GM21390 (cell line): ENCODE results near the gene PFDN6.

Experiments
- ATAC-seq: cut with Tn5 transposase; IDR thresholded peaks from one replicate; pipeline ENCODE4 v1.9.1; 2021; ENCODE audit not compliant: unreplicated experiment

The PFDN6 gene

GRCh38 chr6:33315793-33316602 is 26.6 kb downstream of the PFDN6 start:
- ATAC-seq = no peak

GRCh38 chr6:33316603-33317418 is 27.4 kb downstream of the PFDN6 start:
- no peak for ATAC-seq

GRCh38 chr6:33317419-33317668 is 27.9 kb downstream of the PFDN6 start:
- no peak for ATAC-seq

GRCh38 chr6:33317669-33318425 is 28.4 kb downstream of the PFDN6 start, which contains the start of gene ZBTB22:
TSS of gene ZBTB22 (minus strand) at chr6:33317744. CDS start at chr6:33316916, 828 bp downstream.
- ATAC-seq = peak; percentile 37

- ATAC-seq = no peak
Measured at GRCh38 chr6:33318426-33319073, 29.1 kb downstream of the PFDN6 start.

GRCh38 chr6:33319939-33320314 is 30.5 kb downstream of the PFDN6 start:
- no peak for ATAC-seq

DNA sequence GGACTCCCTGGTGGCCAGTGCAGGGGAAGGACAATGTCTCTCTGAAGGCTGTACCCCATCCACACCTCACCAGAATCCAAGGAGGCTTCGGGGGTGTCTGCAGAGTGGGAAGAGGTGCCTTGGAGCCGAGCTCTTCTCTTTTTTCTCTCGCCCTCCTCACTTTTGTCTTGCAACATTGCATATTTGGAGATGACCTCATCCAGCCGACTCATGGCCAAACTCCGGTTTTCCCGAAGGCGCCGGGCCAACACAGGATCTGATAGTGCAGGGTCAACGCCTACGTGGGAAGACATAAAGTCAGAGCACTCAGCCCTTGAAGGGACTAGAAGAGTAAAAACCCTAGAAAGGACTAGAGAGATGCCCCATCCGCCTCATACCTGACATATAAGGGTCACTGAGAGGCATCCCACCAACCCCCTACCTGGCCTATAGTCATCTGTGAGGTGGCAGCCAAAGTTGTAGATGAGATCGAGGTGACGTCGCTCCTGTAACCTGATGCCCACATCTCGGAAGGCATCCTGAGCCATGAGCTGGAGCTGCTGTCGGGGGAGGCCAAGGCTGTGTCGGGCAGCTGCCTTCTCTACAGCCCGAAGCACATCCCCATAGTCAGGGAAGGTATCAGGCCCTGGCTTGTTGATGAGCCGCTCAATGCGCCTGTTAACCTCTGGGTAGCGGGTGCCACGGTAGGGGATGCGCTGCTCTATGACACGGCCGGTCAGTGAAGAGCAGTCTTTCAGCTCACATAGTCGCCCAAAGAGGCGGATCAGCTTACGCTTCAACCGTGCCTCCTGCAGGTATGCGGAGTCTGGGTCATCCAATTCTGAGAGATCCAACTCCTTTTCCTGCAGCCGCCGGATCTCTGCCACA is 31.1 kb downstream of the PFDN6 start:
- ATAC-seq = no peak

GRCh38 chr6:33321227-33321626 is 31.8 kb downstream of the PFDN6 start:
- no peak for ATAC-seq

- ATAC-seq = no peak
Measured at GRCh38 chr6:33323623-33323948, 34.2 kb downstream of the PFDN6 start.

DNA sequence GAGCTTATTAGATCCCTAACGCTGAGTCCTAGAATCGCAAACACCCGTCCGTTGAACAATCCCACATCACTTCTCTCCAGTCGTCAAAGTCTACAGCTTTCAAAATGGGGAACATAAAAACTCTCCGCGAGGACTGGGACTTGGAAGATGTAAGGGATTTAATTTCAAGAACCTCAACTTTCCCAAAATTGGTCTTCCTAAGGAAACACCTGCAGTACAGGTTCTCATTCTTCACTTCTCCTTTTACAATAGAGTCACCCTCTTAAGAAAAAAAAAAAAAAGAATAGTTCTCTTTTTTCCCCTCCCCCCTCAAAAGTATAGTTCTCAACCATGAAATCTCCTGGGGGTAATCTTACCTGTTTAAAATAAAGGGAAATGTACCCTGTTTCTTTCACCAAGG is 34.7 kb downstream of the PFDN6 start:
- ATAC-seq = no peak

- no peak for ATAC-seq
Measured at GRCh38 chr6:33329058-33329457, 39.7 kb downstream of the PFDN6 start.

DNA sequence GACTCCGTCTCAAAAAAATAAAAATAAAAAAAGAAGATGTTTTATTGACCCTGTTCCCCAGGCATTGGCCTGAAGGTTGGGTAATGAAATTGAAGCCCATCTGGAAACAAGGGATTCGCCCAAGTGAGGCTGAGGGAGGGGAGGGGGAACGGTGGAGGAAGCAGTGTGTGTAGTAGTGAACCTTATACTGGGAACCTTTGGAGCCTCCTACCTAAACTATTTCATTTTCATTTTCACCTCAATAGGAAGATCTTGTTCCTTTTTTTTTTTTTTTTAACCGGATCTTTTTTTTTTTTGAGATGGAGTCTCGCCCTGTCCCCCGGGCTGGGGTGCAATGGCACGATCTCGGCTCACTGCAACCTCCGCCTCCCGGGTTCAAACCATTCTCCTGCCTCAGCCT is 41.3 kb downstream of the PFDN6 start:
- ATAC-seq = no peak

DNA sequence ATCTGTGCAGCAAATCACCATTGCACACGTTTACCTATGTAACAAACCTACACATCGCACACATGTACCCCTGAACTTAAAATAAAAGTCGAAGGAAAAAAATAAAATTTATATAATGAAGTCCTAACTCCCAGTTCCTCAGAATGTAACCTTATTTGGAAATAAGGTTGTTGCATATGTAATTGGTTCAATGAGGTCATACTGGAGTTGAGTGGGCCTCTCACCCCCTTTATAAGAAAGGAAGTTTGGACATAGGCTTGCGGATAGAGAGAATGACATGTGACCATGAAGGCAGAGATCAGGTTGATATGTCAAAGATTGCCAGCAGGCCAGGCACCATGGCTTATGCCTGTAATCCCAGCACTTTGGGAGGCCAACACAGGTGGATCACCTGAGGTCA is 44.3 kb downstream of the PFDN6 start:
- ATAC-seq = no peak

- no peak for ATAC-seq
Measured at GRCh38 chr6:33335916-33336315, 46.5 kb downstream of the PFDN6 start.

GRCh38 chr6:33336495-33336894 is 47.1 kb downstream of the PFDN6 start:
- ATAC-seq = no peak

DNA sequence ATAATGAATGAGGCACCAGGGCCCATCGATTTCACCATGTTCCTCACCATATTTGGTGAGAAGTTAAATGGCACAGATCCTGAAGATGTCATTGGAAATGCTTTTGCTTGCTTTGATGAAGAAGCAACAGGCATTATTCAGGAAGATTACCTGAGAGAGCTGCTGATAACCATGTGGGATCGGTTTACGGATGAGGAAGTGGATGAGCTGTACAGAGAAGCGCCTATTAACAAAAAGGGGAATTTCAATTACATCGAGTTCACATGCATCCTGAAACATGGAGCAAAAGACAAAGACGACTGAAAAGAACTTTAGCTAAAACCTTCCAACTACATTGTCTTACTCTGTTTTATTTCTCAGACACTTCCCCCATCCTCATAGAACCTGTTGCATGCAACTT is 49.8 kb downstream of the PFDN6 start:
- no peak for ATAC-seq
